SIG-M5 treated with dmso at 0.1 percent for 504 hours (cell line): ENCODE measurements around the gene SCLY.
"Not testable (repeated sequence)": the region's sequence is repeated elsewhere in the genome, so short reads cannot be mapped to it uniquely, and the experiment has no call there.

Experiments used
- DNase-seq: peaks from one replicate; lab custom pipeline; 2025; ENCODE audit not compliant: unreplicated experiment; lab: John Stamatoyannopoulos, UW

Gene SCLY

GRCh38 chr2:238039985-238040384 lies 20.8 kb upstream of the SCLY start:
- no peak for DNase-seq

GRCh38 chr2:238040918-238041317 lies 19.9 kb upstream of the SCLY start:
- DNase-seq, result no peak

GRCh38 chr2:238042090-238042489 lies 18.7 kb upstream of the SCLY start:
- no peak for DNase-seq

DNA sequence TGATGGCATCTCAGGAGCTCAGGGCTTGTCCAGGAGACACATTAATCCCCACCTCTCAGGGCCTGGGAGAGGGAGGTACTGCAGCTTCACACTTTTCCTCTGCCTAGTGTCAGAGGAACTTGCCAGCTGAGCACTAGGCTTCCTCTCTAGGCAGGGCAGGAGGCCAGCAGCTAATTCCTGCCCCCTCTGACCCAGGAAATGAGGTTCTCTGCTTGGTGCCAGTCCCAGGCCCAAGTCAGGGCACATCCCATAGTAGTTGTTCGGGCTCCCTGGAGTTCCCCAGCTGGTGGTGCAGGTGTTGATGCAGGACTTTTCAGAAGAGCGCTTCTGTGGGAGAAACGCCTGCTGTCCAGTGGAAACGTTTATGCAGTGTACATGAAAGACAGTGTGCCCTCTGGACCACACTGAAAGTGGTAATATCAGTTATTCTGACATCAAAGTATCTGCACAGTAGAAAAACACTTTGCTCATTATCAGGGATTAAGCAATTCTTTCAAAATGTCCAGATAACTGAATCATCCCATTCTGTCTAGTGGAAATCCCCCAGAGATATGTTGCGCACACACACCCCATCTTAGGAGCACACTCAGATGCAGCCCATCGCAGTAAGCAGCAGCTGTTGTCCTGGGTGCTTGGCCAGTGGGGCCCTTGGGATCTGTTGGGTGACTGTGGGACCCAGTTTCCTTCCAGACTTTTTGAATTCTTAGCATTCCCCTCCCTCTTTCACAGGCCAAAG lies 17.8 kb upstream of the SCLY start:
- DNase-seq, result no peak

GRCh38 chr2:238043851-238044250 lies 16.9 kb upstream of the SCLY start:
- no peak for DNase-seq

- DNase-seq, result no peak
Measured at GRCh38 chr2:238045575-238045974, 15.2 kb upstream of the SCLY start.

GRCh38 chr2:238046725-238047270 lies 14.0 kb upstream of the SCLY start:
- no peak for DNase-seq

- peak; percentile 10 for DNase-seq
Measured at GRCh38 chr2:238053191-238053776, 7.5 kb upstream of the SCLY start.

DNA sequence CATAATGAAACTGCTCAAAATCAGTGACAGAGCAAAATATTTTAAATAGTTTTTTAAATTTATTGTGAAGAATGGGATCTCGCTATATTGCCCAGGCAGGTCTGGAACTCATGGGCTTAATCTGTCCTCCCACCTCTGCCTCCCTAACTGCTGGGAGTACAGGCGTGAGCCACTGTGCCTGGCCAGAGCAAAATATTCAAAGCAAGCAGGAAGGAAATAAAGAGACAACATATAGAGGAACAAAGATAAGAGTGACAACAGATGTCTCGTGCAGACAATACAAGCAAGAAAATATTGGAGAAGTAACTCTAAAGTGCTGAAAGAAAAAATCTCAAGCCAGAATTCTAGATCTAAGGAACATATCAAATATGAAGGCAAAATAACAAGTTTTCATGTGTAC lies 5.0 kb upstream of the SCLY start:
- DNase-seq, result no peak

DNA sequence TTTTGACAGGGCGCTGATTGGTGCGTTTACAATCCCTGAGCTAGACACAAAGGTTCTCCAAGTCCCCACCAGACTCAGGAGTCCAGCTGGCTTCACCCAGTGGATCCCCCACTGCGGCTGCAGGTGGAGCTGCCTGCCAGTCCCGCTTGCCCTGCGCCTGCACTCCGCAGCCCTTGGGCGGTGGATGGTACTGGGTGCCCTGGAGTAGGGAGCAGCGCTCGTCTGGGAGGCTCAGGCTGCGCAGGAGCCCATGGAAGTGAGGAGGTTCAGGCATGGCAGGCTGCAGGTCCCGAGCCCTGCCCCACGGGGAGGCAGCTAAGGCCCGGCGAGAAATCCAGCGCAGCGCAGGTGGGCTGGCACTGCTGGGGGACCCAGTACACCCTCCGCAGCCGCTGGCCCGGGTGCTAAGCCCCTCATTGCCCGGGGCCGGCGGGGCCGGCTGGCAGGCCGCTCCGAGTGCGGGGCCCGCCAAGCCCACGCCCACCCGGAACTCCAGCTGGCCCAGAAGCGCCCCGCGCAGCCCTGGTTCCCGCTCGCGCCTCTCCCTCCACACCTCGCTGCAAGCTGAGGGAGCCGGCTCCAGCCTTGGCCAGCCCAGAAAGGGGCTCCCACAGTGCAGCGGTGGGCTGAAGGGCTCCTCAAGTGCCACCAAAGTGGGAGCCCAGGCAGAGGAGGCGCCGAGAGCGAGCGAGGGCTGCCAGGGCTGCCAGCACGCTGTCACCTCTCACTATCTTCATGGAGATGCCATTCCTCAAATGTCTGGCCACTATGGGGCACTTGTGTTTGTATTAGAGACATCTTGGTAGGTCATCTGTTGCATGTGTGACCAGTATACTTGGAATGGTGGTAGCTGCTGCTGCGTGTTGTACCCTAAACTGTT lies 2.9 kb upstream of the SCLY start:
- DNase-seq, result not testable (repeated sequence)

DNA sequence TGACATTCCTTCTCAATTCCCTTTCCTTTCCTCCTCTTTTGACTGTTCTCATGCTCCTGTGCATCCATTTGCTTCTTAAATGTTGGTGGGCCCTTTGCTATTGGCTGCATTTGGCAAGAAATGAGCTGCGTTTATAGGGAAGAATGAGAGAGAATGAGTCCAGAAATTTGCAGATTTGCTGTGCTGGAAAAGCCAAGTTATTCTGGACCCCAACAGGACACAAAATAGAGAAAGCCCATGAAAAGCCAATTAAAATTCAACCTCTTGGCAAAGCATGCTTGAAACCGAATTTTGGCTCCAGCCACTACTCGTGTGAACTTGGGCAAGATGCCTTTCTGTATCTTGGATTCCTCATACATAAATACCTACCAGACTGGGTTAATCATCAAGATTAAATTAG lies 1.3 kb upstream of the SCLY start:
- DNase-seq, result no peak

DNA sequence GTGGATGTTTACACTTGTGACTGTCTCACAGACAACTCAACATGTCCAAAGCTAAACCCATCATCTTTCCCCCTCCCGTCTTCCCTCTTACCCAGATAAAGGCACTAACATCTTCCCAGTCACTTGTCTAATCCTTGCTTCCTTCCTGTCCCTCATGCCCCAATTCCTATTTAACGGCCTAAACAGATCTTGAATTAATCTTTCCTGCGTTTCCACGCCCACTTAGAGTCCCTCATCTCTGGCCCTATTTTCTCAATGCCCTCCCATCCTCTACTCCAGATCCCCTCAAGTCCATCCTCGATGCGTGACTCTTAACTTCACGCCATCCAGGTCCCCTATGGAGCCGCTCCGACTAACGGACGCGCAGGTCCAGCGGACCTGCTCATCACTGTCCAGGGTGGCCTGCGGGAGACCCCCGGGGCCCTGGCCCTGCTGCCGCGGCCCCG lies 682 bp upstream of the SCLY start:
- DNase-seq, result peak; percentile 23

DNA sequence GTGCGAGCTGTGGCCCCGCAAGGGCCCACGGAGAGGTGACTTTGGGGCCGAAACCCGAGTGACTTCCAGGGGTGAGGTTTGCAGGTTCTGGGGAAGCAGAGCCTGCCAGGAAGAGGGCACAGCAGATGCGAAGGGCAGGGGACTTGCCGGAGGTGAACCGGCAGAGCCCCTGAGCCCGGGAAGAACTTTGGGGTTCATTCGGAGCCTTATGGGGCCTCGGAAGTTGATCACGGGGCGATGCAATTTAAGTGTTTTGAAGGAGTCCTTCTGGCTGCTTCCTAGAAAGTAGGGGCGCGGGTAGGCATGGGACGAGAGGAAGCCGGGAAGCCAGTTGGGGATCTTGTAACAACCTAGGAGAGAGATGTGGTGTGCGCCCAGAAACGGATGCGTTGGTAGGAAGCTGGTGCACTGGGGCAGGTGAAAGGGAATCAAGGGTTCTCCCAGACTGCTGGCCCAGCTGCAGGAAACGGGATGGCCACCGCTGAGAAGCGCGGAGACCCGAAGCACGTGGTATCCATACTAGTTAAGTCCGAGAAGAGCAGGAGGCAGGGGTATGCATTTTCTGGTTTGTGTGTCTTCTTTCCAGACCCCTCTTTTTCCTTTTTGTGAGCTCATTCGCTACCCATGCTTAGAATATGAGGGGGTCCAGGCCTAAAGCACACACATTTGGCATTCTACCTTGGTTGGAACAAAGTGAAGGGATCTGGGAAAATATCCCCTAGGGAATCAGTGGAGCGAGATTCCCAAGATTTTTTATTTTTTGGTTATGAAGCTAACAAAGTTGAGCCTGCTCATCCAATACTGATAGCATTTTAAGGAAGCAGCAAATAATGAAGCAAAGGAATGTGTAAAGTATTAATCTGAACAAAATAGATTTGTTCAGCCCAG lies 758 bp downstream of the SCLY start:
- DNase-seq, result peak; percentile 40

DNA sequence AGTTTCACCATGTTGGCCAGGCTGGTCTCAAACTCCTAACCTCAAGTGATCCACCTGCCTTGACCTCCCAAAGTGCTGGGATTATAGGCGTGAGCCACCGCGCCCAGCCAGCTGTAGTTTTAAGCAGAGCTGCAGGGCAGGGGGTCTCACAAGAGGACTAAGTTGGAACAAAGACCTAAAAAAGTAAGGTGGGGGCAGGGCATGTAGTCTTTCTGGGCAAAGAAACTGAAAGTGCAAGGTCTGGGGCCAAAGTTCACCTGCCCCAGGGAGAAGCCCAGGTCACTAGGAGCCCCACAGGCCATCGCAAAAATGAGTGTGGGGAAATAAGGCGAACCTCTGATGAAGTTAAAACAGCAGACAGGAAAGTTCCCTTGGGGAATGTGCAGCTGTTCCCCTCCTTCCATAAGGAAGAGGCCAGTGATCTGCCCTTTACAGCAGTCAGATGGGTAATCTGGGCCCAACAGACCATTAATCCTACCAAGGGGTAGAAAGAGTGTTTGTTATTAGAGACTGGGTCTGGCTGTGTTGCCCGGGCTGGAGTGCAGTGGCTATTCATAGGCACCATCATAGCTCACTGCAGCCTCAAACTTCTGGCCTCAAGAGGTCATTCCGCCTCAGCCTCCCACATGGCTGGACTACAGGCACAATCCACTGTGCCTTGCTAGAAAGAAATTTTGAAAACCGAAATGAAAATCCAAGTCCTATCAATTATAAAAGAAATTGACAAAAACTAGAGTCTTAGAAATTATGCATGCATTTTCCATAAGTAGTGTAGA lies 2.8 kb downstream of the SCLY start:
- DNase-seq, result no peak

GRCh38 chr2:238064376-238064775 lies 3.6 kb downstream of the SCLY start:
- DNase-seq, result no peak

DNA sequence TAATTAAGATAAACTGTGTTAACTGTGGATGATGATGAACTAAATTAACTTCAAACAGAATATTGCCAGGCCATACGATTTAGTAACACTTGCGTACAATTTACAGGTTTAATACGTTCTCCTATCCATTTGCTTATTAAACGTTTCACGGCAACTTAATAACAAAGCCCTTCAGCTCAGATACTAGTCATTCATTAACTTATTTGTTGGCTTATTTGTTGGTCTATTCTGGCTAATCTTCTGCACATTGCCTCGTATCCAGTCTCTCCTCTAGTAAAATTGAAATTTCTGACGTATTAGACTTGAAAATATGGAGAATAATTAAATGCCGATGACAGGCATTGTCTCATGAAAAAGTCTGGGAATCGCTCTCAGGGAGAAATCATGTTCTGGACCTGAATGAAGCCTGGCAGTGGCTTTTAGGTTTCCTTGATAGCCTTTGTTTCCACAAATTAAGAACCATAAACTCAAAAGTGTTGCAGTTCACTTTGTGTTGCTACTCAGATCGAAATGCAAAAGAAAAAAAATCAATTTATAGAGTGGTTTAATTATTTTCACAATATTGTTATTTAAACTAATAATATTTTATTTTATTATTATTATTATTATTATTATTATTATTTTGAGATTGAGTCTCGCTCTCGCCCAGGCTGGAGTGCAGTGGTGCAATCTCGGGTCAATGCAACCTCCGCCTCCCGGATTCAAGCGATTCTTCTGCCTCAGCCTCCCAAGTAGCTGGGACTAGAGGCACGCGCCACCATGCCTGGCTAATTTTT lies 4.5 kb downstream of the SCLY start:
- DNase-seq, result no peak

- DNase-seq, result no peak
Measured at GRCh38 chr2:238066218-238066617, 5.4 kb downstream of the SCLY start.

DNA sequence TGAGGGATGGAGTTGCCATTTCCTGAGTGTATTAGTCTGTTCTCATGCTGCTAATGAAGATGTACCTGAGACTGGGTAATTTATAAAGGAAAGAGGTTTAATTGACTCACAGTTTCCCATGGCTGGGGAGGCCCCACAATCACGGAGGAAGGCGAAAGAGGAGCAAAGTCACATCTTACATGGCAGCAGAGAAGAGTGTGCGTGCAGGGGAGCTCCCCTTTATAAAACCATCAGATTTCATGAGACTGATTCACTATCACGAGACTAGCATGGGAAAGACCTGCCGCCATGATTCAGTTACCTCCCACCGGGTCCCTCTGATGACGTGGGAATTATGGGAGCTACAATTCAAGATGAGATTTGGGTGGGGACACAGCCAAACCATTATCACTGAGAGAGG lies 5.9 kb downstream of the SCLY start:
- DNase-seq, result not testable (repeated sequence)

- DNase-seq, result no peak
Measured at GRCh38 chr2:238067939-238068338, 7.1 kb downstream of the SCLY start.
